Measurements from ENCODE around the gene SLC31A1.
A peak's percentile ranks its signal among the peaks of the same experiment; 100 is the strongest.
"Not testable (repeated sequence)": the region's sequence is repeated elsewhere in the genome, so short reads cannot be mapped to it uniquely, and the experiment has no call there.

Gene SLC31A1

DNA sequence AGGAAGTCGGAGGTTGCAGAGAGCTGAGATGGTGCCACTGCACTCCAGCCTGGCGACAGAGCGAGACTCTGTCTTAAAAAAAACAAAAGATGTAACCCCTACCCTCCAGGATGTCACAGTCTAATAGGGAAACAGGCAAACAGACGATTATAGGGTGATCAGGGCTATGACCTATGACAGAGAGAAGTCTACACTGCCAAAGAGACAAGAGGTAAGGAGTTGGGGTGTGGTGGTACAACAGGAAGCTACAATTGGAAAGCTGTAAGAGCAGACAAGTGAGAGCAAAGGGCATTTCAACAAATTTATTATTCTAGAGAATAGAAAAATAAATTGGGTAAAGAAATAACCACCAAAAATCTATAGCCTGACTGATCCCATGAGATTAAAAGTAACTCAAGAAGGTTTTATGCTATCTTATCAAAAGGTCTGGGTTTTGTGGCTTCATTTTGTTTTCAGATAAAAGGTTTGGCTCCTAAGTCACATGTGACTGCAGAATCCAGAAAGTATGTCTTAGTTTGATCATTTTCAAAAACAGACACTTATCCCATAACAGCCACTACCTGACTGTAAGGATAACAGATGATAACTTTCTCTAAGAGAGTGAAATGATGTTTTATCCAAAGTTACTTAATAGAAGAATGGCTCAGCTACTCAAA, 46.7 kb downstream of the SLC31A1 start:
- no peak for DNase-seq

- DNase-seq: no peak
These were observed 48.0 kb downstream of the SLC31A1 start for GRCh38 chr9:113269355-113269754.

GRCh38 chr9:113269871-113270270, 48.5 kb downstream of the SLC31A1 start:
- no peak for DNase-seq

DNA sequence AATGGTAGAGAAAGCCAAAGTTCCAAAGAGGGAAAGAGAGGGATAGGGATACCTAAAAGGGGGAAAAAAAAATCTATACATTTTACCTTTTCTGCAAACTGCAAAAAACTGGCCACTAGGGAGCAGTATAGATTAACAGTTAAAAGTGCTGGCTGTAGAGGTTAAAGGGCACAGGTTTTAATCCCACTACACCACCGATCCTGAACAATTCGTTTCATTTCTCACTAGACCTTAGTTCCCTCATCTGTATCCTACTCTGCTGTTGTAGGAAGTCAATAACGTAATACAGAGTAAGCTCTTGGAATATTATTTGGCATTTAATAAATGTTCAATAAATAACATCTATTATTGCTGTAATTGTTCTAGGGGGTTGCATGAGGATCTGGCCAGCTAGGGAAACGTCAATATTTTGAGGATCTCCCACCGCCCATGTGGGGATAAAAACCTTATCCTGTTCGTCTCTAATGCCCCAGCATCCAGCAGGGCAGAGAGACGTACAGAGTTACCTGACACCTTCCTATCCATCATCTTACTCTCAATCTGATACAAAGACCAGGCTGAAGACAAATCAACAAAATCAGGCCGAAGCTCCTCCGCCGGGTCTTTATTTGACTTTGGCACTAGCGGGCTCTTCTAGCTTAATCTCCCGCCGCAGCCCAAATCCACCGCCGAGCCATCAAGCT, 53.3 kb downstream of the SLC31A1 start:
- DNase-seq: peak; percentile 50

GRCh38 chr9:113275157-113276131, 54.1 kb downstream of the SLC31A1 start, which contains the start of the genes CDC26 and PRPF4:
Gene CDC26 (minus strand): TSS chr9:113275572. CDS start chr9:113272507, 3,065 bp downstream.
Gene PRPF4 (plus strand): TSS chr9:113275658. CDS start chr9:113275744, 86 bp downstream.
- DNase-seq: peak; percentile 96

- DNase-seq: no peak
These were observed 57.5 kb downstream of the SLC31A1 start for GRCh38 chr9:113278840-113279239.

- DNase-seq: no peak
These were observed 60.0 kb downstream of the SLC31A1 start for GRCh38 chr9:113281356-113281755.

DNA sequence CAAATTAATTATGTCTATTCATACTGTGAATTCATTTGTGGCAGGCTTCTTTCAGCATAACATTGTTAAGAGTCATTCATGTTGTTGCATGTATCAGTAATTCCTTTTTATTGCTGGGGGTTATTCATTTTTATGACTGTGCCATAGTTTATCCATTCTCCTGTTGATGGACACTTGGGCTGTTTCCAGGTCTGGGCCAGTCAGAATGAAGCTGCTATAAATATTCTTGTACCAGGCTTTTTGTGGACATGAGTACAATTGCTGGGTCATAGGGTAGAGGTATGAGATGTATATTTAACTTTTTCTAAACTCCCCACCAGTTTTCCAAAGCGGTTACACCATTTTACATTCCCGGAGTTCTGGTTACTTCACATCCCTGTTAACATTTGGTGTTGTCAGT, 67.7 kb downstream of the SLC31A1 start:
- DNase-seq: no peak

DNA sequence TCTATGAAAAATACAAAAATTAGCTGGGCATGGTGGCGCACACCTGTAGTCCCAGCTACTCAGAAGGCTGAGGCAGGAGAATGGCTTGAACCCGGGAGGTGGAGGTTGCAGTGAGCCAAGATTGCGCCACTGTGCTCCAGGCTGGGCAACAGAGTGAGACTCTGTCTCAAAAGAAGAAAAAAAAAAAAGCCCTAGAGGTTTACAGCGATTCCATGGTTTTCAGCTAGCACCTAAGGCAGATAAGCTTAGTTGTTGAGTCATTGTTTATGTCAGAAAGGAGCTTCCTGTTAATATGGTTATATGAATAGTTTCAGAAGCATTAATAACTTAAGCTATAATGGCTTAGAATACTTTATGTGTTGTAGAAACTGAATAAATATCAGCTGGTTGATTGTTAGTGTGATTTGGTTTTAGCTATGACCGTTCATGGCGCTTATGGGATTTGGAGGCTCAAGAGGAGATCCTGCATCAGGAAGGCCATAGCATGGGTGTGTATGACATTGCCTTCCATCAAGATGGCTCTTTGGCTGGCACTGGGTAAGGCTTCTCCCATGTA, 68.8 kb downstream of the SLC31A1 start:
- DNase-seq: no peak

- no peak for DNase-seq
These were observed 72.0 kb downstream of the SLC31A1 start for GRCh38 chr9:113293285-113293878.

- DNase-seq: not testable (repeated sequence)
These were observed 74.9 kb downstream of the SLC31A1 start for GRCh38 chr9:113296247-113296646.

DNA sequence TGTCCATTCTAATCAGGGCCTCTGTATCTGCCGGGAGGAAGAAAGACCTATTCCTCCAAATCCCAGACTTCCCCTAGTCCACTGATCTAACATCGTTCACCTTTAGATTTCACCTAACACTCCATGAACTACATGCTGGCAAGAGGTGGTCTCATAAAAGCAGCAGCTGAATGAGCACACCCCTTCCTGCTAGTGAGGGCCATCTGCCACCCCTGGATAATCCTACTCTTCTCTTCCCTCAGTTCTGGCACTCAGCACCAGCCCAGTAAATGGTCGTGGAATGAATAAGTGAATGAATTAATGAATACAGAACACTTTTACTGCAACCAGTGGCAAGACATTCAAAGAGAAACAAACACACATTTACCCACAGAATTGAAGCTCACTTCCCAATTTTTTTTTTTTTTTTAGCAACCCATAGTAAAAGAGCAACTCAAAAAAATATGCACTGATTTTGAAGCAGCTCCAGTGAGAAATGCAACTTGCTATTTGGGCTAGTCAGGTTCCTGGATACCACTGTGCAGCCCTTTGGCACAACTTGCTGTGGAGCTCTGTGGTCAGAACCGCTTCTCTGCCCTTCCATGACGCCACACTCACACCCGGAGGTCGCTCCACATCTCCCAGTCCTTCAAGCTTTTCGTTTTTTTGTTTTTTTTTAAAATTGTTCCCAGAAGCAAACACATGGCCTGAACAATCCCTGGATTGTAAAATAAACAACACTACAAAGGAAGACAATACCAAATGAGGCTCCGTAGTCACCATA, 75.6 kb downstream of the SLC31A1 start:
- no peak for DNase-seq

GRCh38 chr9:113298311-113298710, 77.0 kb downstream of the SLC31A1 start:
- no peak for DNase-seq

DNA sequence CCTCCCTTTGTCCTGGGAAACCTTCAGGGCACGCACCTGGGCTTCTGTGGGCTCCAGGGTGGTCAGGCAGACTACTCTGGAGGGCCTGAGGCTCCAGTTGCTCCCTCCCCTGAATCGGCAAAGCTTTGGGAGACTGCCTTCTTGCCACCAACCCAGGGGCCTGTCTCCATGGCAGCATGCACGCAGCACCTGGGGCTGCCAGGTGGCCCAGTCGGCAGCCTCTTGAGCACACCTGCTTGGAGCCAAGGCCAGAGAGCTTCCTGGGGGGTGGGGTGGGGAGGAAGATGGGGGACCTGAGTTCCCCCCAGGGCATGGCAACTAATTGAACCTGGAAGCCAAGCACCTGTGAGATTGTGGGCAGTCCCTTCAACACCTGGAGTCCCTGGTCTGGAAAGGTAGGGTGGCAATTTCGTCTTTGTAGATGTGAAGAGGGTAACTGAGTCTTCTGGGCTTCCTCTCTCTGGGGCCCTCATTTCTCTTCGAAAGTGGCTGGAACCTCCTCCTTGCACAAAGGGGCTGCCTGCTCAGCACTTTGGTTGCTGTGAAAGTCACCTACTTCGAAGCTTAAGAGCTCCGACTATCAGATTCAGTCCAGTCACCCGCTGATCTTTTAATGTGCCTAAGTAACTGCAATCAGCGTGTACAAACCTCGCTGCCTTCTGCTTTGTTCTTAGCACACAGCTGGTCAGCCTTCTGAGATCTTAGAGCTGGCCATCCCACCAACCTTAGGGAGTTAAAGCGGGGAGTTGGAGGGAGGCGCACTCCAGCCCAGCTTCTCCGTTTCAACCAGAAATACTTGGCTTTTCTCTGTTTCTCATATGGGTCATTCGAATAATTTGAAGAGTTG, 77.8 kb downstream of the SLC31A1 start:
- DNase-seq: peak; percentile 89

DNA sequence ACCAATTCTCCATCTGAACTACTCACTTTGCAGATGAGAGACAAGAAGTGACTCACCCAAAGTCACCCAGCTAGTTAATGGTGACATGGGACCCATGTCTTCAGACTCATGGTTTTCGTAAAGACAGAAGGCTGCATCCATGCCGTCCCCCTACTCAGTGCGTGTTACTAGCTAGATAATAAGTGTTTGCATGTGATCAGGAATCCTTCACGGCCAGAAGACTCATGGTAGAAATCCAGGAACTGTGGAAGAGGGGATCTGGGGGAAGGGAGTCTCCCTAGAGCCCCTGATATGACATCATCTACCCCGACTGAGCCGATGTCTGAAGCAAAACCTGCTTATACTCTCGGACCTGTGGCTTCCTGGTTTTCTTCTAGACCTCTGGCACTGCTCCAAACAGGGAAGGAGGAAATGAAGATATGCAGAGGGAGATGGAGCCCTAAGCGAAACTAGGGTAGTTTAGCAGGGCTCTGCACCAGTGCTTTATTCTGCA, 78.5 kb downstream of the SLC31A1 start:
- peak; percentile 69 for DNase-seq

GRCh38 chr9:113301548-113301947, 80.2 kb downstream of the SLC31A1 start:
- DNase-seq: no peak

GRCh38 chr9:113302792-113303418, 81.6 kb downstream of the SLC31A1 start, which contains the start of gene RNF183:
Gene RNF183 (minus strand): TSS chr9:113303376. CDS start chr9:113298184, 5,192 bp downstream.
- no peak for DNase-seq

DNA sequence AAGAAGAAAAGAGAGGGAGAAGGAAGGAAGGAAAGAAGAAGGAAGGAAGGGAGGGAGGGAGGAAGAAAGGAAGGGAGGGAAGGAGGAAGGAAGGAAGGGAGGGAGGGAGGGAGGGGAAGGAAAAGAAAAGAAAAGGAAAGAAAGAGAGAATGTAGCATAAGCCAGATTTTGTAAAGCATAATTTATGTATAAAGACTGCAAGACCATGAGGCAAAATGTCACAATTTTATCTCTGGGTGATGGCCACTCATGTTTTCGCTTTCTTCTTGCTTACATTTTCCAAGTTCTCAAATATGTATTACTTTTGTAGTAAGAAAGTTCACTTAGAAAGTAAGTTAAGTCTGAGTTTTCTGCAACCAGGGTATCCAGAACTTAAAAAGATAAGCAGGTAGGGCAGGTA, 85.2 kb downstream of the SLC31A1 start:
- DNase-seq: no peak

GRCh38 chr9:113307396-113307975, 86.1 kb downstream of the SLC31A1 start:
- no peak for DNase-seq
